ENCODE data around the gene ZNF213.

DNA sequence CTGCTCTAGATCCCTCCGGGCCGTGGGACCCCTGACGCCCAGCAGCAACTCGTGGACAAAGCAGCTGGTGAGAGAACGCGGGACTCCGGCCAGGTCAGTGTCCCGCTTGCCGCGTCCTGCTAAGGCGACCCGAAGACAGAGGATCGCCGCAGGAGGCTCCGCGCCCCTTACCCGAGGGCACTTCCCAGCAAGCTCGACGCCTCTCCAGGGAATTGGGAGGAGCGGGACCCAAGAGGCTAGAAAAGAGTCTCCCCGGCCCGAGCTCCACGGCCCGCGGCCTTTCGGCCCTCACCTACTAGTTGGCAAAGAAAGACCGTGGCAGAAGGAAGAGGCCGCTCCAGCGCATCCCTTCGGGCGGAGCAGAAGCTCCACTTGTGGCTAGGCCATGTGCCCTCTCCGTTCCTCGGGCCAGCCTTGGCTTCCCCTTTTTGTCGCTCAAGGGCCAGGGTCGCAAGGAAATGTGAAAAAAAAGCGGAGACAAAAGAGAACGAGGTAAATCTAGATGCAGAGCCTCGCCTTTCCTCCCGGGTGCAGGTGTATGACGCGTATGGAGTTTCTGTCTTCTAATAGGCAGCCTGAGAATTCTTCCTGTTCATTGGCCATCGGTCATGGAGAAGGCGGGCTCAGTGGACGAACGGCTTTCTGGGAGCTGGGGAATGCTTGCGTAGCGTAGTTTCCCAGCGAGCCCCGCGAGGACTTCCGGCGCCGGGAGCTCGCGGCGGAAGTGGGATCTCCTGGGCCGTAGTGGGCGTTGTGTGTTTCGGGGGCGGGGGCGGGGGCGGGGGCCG, at the start of gene ZNF213:
- TF ChIP-seq, protein P1, sequence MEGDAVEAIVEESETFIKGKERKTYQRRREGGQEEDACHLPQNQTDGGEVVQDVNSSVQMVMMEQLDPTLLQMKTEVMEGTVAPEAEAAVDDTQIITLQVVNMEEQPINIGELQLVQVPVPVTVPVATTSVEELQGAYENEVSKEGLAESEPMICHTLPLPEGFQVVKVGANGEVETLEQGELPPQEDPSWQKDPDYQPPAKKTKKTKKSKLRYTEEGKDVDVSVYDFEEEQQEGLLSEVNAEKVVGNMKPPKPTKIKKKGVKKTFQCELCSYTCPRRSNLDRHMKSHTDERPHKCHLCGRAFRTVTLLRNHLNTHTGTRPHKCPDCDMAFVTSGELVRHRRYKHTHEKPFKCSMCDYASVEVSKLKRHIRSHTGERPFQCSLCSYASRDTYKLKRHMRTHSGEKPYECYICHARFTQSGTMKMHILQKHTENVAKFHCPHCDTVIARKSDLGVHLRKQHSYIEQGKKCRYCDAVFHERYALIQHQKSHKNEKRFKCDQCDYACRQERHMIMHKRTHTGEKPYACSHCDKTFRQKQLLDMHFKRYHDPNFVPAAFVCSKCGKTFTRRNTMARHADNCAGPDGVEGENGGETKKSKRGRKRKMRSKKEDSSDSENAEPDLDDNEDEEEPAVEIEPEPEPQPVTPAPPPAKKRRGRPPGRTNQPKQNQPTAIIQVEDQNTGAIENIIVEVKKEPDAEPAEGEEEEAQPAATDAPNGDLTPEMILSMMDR (optimal IDR thresholded peaks at IDR 0.05 in 1 of 3, IDR thresholded peaks at IDR 0.05 in 1 of 3, conservative IDR thresholded peaks at IDR 0.05 in 1 of 3; ENCODE audit: extremely low read depth in 1 of 3, insufficient read depth in 2 of 3, low read length in 3 of 3), result no peak
- no peak for TF ChIP-seq EZH2 (IDR thresholded peaks at IDR 0.05; ENCODE audit: low read length)

All from keratinocyte (primary cell).